H54 (cell line): ENCODE results near the gene INPP4A.

Experiments
- DNase-seq: peaks from one replicate; pipeline ENCODE4 v3.0.0; 2011; ENCODE audit warnings: low spot score, mixed read lengths; ENCODE audit not compliant: insufficient read length
- FAIRE-seq: peaks from 3 replicates; lab custom pipeline; 2011; peaks lifted over from hg19 to GRCh38; lab: Jason Lieb, UNC
- POLR2A ChIP-seq: IDR thresholded peaks from 2 replicates; pipeline ENCODE4 v1.6.1; 2011; ENCODE audit warnings: low read depth, mild to moderate bottlenecking, low read length

INPP4A gene

GRCh38 chr2:98569915-98570314, 125.3 kb downstream of the INPP4A start:
- no peak for TF ChIP-seq POLR2A
- FAIRE-seq (no peak), DNase-seq (no peak)

GRCh38 chr2:98570356-98570755, 125.7 kb downstream of the INPP4A start:
- no peak for FAIRE-seq
- DNase-seq: no peak

DNA sequence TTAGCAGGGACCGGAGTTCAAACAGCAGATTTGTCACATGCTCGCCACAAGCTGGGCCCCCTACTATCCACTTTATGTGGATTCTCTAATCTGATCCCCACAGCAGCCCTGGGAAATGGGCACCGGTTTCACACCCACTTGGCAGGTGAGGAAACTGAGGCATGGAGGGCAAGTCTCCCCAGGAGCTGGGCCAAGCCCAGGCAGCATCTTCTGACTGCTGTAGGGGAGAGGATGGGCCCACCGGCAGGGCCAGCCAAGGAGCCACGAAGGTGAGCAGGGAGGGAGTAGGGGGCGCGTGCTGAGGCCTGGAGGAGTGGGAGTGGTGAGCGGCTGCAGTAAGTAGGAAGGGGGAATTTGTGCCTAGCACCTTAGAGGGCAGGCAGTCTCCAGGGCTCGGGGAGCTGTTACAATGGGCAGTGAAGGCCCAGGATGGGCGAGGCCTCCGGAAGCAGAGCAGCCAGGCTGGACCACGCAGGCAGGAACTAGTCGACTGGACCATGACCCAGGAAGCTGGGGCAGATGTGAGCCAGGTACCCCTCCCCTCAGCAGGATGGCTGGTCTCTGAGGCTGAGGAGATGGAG, 126.6 kb downstream of the INPP4A start:
- no peak for FAIRE-seq
- no peak for DNase-seq
- TF ChIP-seq POLR2A: no peak

More at GRCh38 chr2:98570356-98570755, 125.7 kb downstream of the INPP4A start:
- TF ChIP-seq POLR2A: no peak

DNA sequence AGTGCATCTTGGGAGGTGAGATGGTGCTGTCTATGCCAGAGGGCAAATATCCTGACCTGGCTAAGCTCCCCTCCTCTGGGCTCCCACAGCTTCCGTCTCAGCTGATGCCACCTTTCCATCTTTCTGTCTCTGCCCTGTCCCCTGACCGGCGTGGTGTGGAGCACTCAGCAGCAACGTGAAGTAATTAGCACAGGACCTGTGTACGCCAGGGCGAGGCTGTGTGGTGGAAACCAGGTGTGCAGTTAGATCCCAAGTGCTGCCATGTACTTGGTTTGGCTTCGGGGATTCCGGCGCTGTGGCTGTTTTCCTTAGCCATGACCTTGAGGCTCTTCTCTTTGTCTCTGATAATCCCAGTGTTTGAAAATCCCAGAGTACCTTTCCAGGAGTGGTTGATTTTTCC, 127.1 kb downstream of the INPP4A start:
- DNase-seq: no peak
- no peak for TF ChIP-seq POLR2A
- no peak for FAIRE-seq

DNA sequence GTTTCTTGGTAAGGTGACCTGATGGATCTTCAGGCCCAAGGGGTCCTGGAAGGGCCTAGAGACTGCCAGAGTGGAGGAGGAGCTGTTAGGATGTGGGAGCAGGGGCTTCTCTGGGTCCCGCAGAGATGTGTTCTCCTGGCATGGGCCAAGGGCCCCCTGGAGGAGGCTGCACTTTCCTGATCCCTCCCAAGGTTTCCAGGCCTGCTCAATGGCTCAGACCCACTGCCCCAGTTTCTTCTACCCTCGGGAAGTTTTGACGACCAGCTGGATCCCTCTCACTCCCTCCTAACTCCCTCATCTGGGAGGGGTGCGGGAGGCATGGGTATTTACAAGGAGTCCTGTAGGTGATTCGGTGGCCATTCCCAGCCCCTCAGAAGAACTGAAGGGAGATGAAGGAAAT, 127.6 kb downstream of the INPP4A start:
- no peak for TF ChIP-seq POLR2A
- DNase-seq (no peak), FAIRE-seq (no peak)

DNA sequence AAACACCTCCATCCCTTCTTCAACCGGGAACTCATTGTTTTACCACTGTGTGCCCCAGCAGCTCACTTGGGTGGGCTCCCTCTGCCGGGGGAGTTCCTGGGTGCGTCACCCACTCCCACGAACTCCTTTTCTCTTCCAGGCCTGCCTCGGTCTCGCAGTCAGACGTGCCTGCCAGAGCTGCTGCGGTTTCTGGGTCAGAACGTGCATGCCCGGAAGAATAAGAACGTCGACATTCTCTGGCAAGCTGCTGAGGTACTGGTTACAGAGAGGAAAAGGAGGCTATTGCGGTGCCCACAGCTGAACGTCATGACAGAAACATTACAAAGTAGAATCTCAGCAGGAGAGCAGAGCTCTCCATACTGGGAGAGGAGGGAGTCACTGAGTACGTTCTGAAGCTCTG, 128.0 kb downstream of the INPP4A start:
- no peak for DNase-seq
- FAIRE-seq: no peak
- TF ChIP-seq POLR2A: no peak

GRCh38 chr2:98573426-98573825, 128.8 kb downstream of the INPP4A start:
- TF ChIP-seq POLR2A: no peak
- DNase-seq (no peak), FAIRE-seq (no peak)

DNA sequence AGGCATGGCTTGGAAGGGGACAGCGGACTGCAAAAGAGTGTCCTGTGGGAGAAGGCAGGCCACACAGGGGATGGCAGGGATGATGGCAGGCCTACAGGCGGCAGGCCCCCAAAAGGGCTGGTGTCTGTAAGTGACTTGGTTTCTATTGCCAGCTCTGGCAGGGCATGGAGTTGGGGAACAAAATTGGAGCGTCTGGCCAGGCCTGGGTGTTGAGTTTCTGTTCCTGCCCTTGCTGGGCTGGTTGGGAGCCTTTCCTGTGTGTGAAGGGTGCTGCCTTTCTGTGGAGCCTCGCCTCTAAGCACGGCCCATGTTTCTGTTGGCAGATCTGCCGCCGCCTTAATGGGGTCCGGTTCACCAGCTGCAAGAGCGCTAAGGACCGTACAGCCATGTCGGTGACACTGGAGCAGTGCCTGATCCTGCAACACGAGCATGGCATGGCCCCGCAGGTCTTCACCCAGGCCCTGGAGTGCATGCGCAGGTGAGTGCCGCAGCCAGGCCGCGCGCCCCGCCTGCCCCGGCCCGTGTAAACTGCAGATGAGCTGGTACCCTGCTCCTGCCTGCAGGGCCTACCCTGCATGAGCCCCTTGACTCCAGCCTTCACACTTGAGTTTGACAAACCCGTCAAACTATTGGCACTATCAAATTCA, 132.1 kb downstream of the INPP4A start:
- DNase-seq (no peak), FAIRE-seq (no peak)
- TF ChIP-seq POLR2A: no peak

GRCh38 chr2:98577313-98577712, 132.7 kb downstream of the INPP4A start:
- no peak for TF ChIP-seq POLR2A
- no peak for DNase-seq

GRCh38 chr2:98578231-98578630, 133.6 kb downstream of the INPP4A start:
- FAIRE-seq (no peak), DNase-seq (no peak)
- no peak for TF ChIP-seq POLR2A

More at GRCh38 chr2:98577313-98577712, 132.7 kb downstream of the INPP4A start:
- FAIRE-seq: no peak

- FAIRE-seq (no peak), DNase-seq (no peak)
- no peak for TF ChIP-seq POLR2A
Observed at GRCh38 chr2:98579926-98580325, 135.3 kb downstream of the INPP4A start.

DNA sequence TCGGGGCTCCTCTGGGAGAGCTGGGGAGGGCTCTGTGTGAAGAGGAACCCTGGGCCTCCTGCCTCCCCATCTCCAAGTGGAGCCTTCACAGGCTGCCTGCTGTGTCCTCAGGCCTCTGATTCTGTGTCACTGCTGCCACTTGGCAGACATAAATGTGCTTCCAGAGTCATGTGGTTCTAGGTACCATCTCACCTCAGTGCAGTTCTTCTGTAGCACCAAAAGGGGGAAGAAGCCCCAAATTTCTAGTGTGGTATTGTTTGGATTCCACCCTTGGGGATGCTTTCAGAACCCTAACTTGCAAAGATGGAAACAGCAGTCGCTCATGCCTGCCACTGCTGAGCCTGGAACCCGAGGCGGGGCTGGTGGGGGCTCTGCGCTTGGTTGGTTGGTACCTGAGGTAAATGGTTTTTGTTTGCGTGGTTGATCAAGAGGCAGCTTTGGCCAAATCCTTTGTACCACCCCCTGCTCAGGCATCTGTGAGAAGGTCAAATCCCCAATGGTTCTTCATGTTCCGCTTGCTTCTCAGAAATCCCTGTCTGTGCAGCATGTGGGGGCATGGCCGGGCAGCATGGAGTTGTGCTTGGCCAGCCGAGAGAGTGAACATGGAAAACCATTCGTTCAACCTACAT, 136.1 kb downstream of the INPP4A start:
- no peak for TF ChIP-seq POLR2A
- DNase-seq: no peak
- FAIRE-seq: no peak

DNA sequence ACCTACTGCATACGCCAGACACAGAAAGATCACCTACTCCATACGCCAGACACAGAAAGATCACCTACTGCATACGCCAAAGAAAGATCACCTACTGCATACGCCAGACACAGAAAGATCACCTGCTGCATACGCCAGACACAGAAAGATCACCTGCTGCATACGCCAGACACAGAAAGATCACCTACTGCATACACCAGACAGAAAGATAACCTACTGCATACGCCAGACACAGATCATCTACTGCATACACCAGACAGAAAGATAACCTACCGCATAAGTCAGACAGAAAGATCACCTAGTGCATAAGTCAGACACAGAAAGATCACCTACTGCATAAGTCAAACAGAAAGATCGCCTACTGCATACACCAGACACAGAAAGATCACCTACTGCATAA, 137.9 kb downstream of the INPP4A start:
- FAIRE-seq: no peak
- DNase-seq: no peak
- no peak for TF ChIP-seq POLR2A

DNA sequence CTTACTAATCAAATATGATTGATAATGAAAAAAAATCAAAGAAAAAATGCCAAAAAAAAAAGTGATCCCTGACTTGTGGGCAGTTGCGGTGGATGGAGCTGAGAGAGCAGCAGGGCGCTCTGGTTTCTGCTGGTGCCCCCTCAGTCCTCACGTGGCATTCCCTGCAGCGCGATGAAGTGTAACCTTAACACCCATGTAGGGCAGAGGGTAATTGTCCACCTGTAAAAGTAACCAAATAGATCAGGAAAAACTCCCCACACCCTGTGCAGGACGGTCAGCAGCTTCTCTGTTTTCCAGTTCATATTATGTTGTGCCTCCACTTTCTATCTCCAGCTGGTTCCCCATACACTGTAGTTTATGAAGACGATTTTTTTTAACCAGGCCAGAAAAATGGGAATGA, 138.6 kb downstream of the INPP4A start:
- FAIRE-seq (no peak), DNase-seq (no peak)
- no peak for TF ChIP-seq POLR2A
